Uterus (tissue), 2 donors: Measurements from ENCODE around the gene LRSAM1.

Experiments
- POLR2A ChIP-seq, 2 donors: fragments of 450-650 bp; IDR thresholded peaks; one replicate each; pipeline ENCODE4 v1.6.1; 2016; ENCODE audit warnings: antibody characterized with exemption in 2 of 2, mild to moderate bottlenecking in 1 of 2, moderate library complexity in 1 of 2
- TF ChIP-seq, protein P1 (sequence below), 4 experiments: fragments of 200-600 bp in 2 of 4; fragments of 450-650 bp in 2 of 4; sonication (generic) in 2 of 4; IDR thresholded peaks; one replicate each; pipeline ENCODE4 v1.5.1; 2016 to 2019; ENCODE audit warnings: antibody characterized with exemption in 4 of 4, mild to moderate bottlenecking in 2 of 4, moderate library complexity in 1 of 4

DNA sequence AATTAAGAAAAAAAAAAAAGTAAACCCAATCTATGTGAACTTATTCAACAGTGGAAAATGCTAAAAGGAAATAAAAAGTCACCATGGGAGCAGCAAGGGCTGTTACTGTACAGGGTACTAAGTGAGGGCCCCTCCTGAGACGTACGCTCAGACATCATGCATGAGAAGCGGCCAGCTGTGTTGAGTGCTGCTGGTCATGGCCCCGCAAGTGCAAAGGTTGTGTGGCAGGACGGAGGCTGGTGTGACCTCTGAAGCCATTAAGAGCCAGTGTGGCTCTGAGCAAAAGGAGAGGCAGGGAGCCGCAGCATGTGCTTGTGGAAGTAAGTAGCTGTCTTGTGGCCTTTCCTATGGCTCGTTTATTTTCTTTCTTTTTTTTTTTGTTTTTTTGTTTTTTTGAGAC, 30.3 kb upstream of the LRSAM1 start:
- TF ChIP-seq, protein P1, sequence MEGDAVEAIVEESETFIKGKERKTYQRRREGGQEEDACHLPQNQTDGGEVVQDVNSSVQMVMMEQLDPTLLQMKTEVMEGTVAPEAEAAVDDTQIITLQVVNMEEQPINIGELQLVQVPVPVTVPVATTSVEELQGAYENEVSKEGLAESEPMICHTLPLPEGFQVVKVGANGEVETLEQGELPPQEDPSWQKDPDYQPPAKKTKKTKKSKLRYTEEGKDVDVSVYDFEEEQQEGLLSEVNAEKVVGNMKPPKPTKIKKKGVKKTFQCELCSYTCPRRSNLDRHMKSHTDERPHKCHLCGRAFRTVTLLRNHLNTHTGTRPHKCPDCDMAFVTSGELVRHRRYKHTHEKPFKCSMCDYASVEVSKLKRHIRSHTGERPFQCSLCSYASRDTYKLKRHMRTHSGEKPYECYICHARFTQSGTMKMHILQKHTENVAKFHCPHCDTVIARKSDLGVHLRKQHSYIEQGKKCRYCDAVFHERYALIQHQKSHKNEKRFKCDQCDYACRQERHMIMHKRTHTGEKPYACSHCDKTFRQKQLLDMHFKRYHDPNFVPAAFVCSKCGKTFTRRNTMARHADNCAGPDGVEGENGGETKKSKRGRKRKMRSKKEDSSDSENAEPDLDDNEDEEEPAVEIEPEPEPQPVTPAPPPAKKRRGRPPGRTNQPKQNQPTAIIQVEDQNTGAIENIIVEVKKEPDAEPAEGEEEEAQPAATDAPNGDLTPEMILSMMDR (IDR thresholded peaks at IDR 0.05): no peak
- no peak for TF ChIP-seq POLR2A (IDR thresholded peaks at IDR 0.05)
